SK-N-SH treated with all-trans-retinoic acid at 6 μM for 48 hours (cell line): Measurements from ENCODE around the gene FILIP1.

Experiments
- ARNTL ChIP-seq: fragments of 450-650 bp; formaldehyde crosslinking; IDR thresholded peaks from 2 replicates; pipeline ENCODE4 v1.5.0; 2020; ENCODE audit warnings: low read depth, mild to moderate bottlenecking, moderate library complexity, borderline replicate concordance
- BACH2 ChIP-seq: fragments of 250-450 bp; sonication (Bioruptor Pico); IDR thresholded peaks from 2 replicates; pipeline ENCODE4 v1.9.0; 2021; ENCODE audit warnings: mild to moderate bottlenecking, borderline replicate concordance
- CREB5 ChIP-seq: fragments of 250-450 bp; sonication (Bioruptor Pico); IDR thresholded peaks from 2 replicates; pipeline ENCODE4 v1.5.1; 2020; ENCODE audit warnings: low read depth, mild to moderate bottlenecking, moderate library complexity
- CSDC2 ChIP-seq: fragments of 250-450 bp; sonication (Bioruptor Pico); IDR thresholded peaks from 2 replicates; pipeline ENCODE4 v1.5.0; 2020; ENCODE audit warnings: mild to moderate bottlenecking, moderate library complexity
- PATZ1 ChIP-seq: fragments of 250-450 bp; sonication (Bioruptor Pico); IDR thresholded peaks from 2 replicates; pipeline ENCODE4 v1.8.0; 2020; ENCODE audit warnings: mild to moderate bottlenecking, moderate library complexity, borderline replicate concordance
- RARB ChIP-seq: fragments of 250-450 bp; sonication (Bioruptor Pico); IDR thresholded peaks from 2 replicates; pipeline ENCODE4 v1.8.0; 2021; ENCODE audit warnings: mild to moderate bottlenecking, moderate library complexity
- TCF4 ChIP-seq: fragments of 250-450 bp; sonication (Bioruptor Pico); IDR thresholded peaks from 2 replicates; pipeline ENCODE4 v1.8.0; 2021; ENCODE audit warnings: mild to moderate bottlenecking, moderate library complexity, borderline replicate concordance
- ZFP3 ChIP-seq: fragments of 250-450 bp; sonication (Bioruptor Pico); IDR thresholded peaks from 2 replicates; pipeline ENCODE4 v1.5.0; 2020; ENCODE audit warnings: mild to moderate bottlenecking, moderate library complexity
- ZFP30 ChIP-seq: fragments of 450-650 bp; formaldehyde crosslinking; IDR thresholded peaks from 2 replicates; pipeline ENCODE4 v1.5.0; 2022; ENCODE audit warnings: mild to moderate bottlenecking, moderate library complexity
- ZNF565 ChIP-seq: fragments of 450-650 bp; formaldehyde crosslinking; conservative IDR thresholded peaks from 2 replicates; pipeline ENCODE4 v1.5.0; 2020; ENCODE audit warnings: low read depth, mild to moderate bottlenecking, moderate library complexity
- ZNF70 ChIP-seq: fragments of 450-650 bp; formaldehyde crosslinking; IDR thresholded peaks from 2 replicates; pipeline ENCODE4 v1.5.0; 2020; ENCODE audit warnings: mild to moderate bottlenecking, moderate library complexity
- TF ChIP-seq, protein P1 (sequence below): fragments of 250-450 bp; sonication (Bioruptor Pico); IDR thresholded peaks from 2 replicates; pipeline ENCODE4 v1.5.1; 2021; ENCODE audit warnings: mild to moderate bottlenecking, moderate library complexity
- TF ChIP-seq, protein P2 (sequence below): fragments of 250-450 bp; sonication (Bioruptor Pico); IDR thresholded peaks from 2 replicates; pipeline ENCODE4 v1.5.0; 2020; ENCODE audit warnings: mild to moderate bottlenecking, moderate library complexity

DNA sequence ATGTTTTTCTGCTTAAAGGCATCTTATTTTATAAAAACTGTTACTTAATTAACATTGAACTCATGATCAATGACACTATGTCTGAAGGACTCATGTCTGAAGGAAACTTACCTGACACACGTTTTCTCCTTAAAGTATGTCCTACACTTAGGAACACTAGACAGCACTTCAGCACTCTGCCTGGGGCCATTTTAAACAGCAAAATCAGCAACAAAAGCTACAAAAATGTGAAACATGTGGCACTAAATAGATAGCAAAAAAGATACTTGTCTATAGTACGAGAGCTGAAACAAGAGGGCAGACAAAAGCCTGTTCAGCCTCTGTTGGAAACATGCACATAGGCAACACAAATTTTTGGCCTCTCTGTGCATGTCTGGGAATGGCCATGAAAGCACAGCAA, 115.5 kb downstream of the FILIP1 start:
- TF ChIP-seq ARNTL (CRISPR knock-in tag), result no peak
- TF ChIP-seq, protein P1, sequence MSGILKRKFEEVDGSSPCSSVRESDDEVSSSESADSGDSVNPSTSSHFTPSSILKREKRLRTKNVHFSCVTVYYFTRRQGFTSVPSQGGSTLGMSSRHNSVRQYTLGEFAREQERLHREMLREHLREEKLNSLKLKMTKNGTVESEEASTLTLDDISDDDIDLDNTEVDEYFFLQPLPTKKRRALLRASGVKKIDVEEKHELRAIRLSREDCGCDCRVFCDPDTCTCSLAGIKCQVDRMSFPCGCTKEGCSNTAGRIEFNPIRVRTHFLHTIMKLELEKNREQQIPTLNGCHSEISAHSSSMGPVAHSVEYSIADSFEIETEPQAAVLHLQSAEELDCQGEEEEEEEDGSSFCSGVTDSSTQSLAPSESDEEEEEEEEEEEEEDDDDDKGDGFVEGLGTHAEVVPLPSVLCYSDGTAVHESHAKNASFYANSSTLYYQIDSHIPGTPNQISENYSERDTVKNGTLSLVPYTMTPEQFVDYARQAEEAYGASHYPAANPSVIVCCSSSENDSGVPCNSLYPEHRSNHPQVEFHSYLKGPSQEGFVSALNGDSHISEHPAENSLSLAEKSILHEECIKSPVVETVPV (CRISPR knock-in tag), result no peak
- no peak for TF ChIP-seq CREB5
- no peak for TF ChIP-seq TCF4 (CRISPR knock-in tag)
- TF ChIP-seq CSDC2 (CRISPR knock-in tag), result no peak
- no peak for TF ChIP-seq ZNF565
- no peak for TF ChIP-seq ZFP30
- TF ChIP-seq RARB, result no peak
- no peak for TF ChIP-seq PATZ1 (CRISPR knock-in tag)
- TF ChIP-seq, protein P2, sequence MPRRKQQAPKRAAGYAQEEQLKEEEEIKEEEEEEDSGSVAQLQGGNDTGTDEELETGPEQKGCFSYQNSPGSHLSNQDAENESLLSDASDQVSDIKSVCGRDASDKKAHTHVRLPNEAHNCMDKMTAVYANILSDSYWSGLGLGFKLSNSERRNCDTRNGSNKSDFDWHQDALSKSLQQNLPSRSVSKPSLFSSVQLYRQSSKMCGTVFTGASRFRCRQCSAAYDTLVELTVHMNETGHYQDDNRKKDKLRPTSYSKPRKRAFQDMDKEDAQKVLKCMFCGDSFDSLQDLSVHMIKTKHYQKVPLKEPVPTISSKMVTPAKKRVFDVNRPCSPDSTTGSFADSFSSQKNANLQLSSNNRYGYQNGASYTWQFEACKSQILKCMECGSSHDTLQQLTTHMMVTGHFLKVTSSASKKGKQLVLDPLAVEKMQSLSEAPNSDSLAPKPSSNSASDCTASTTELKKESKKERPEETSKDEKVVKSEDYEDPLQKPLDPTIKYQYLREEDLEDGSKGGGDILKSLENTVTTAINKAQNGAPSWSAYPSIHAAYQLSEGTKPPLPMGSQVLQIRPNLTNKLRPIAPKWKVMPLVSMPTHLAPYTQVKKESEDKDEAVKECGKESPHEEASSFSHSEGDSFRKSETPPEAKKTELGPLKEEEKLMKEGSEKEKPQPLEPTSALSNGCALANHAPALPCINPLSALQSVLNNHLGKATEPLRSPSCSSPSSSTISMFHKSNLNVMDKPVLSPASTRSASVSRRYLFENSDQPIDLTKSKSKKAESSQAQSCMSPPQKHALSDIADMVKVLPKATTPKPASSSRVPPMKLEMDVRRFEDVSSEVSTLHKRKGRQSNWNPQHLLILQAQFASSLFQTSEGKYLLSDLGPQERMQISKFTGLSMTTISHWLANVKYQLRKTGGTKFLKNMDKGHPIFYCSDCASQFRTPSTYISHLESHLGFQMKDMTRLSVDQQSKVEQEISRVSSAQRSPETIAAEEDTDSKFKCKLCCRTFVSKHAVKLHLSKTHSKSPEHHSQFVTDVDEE, result no peak
- no peak for TF ChIP-seq BACH2 (CRISPR knock-in tag)
- TF ChIP-seq ZFP3, result no peak
- no peak for TF ChIP-seq ZNF70 (CRISPR knock-in tag)
